HG03103 (cell line): Measurements from ENCODE around the gene WLS.
A peak's percentile ranks its signal among the peaks of the same experiment; 100 is the strongest.
"Not testable (repeated sequence)": the region's sequence is repeated elsewhere in the genome, so short reads cannot be mapped to it uniquely, and the experiment has no call there.

Experiments
- ATAC-seq: cut with Tn5 transposase; IDR thresholded peaks from one replicate; pipeline ENCODE4 v1.9.1; 2021; ENCODE audit warnings: low read depth; ENCODE audit not compliant: unreplicated experiment

Gene WLS

GRCh38 chr1:68171795-68172194 lies 60.5 kb downstream of the WLS start:
- not testable (repeated sequence) for ATAC-seq

- ATAC-seq: no peak
Measured at GRCh38 chr1:68168545-68169171, 63.7 kb downstream of the WLS start.

GRCh38 chr1:68167211-68167610 lies 65.1 kb downstream of the WLS start:
- ATAC-seq: no peak

- no peak for ATAC-seq
Measured at GRCh38 chr1:68166348-68166747, 66.0 kb downstream of the WLS start.

- ATAC-seq: no peak
Measured at GRCh38 chr1:68165665-68166064, 66.7 kb downstream of the WLS start.

- ATAC-seq: no peak
Measured at GRCh38 chr1:68164918-68165317, 67.4 kb downstream of the WLS start.

- no peak for ATAC-seq
Measured at GRCh38 chr1:68163220-68163619, 69.1 kb downstream of the WLS start.

- no peak for ATAC-seq
Measured at GRCh38 chr1:68162761-68163160, 69.6 kb downstream of the WLS start.

GRCh38 chr1:68161672-68162071 lies 70.7 kb downstream of the WLS start:
- not testable (repeated sequence) for ATAC-seq

GRCh38 chr1:68160935-68161334 lies 71.4 kb downstream of the WLS start:
- peak; percentile 87 for ATAC-seq

GRCh38 chr1:68160021-68160420 lies 72.3 kb downstream of the WLS start:
- ATAC-seq: no peak

GRCh38 chr1:68158837-68159236 lies 73.5 kb downstream of the WLS start:
- ATAC-seq: no peak

- ATAC-seq: no peak
Measured at GRCh38 chr1:68157416-68157815, 74.9 kb downstream of the WLS start.

- ATAC-seq: no peak
Measured at GRCh38 chr1:68151690-68152089, 80.6 kb downstream of the WLS start.

- no peak for ATAC-seq
Measured at GRCh38 chr1:68149907-68150306, 82.4 kb downstream of the WLS start.

GRCh38 chr1:68149110-68149798 lies 83.1 kb downstream of the WLS start:
- ATAC-seq: no peak

- ATAC-seq: no peak
Measured at GRCh38 chr1:68148631-68149030, 83.7 kb downstream of the WLS start.

- ATAC-seq: no peak
Measured at GRCh38 chr1:68147534-68148171, 84.7 kb downstream of the WLS start.

GRCh38 chr1:68145418-68146126 lies 86.8 kb downstream of the WLS start:
- ATAC-seq: no peak

GRCh38 chr1:68144856-68145255 lies 87.5 kb downstream of the WLS start:
- ATAC-seq: no peak

GRCh38 chr1:68143633-68144032 lies 88.7 kb downstream of the WLS start:
- ATAC-seq: no peak
